Middle frontal gyrus (tissue), 1 donor: ENCODE data around the gene TBX10.
"Not testable (repeated sequence)": the region's sequence is repeated elsewhere in the genome, so short reads cannot be mapped to it uniquely, and the experiment has no call there.

Experiments
- DNase-seq: peaks from one replicate; pipeline ENCODE4 v3.0.0-alpha.2; 2015; ENCODE audit warnings: low spot score; ENCODE audit errors: extremely low spot score

TBX10 gene

GRCh38 chr11:67604119-67604518, 35.4 kb downstream of the TBX10 start:
- not testable (repeated sequence) for DNase-seq

- no peak for DNase-seq
Observed at GRCh38 chr11:67601098-67601497, 38.5 kb downstream of the TBX10 start.

GRCh38 chr11:67600324-67601029, 39.1 kb downstream of the TBX10 start:
- no peak for DNase-seq

- no peak for DNase-seq
Observed at GRCh38 chr11:67599149-67599548, 40.4 kb downstream of the TBX10 start.

GRCh38 chr11:67597963-67598362, 41.6 kb downstream of the TBX10 start:
- not testable (repeated sequence) for DNase-seq

GRCh38 chr11:67597458-67597857, 42.1 kb downstream of the TBX10 start:
- DNase-seq: not testable (repeated sequence)

GRCh38 chr11:67596753-67597300, 42.7 kb downstream of the TBX10 start:
- no peak for DNase-seq

GRCh38 chr11:67594480-67594879, 45.1 kb downstream of the TBX10 start:
- no peak for DNase-seq

- DNase-seq: no peak
Observed at GRCh38 chr11:67593565-67593905, 46.0 kb downstream of the TBX10 start.

GRCh38 chr11:67592880-67593564, 46.5 kb downstream of the TBX10 start:
- no peak for DNase-seq

- not testable (repeated sequence) for DNase-seq
Observed at GRCh38 chr11:67588899-67589415, 50.6 kb downstream of the TBX10 start.

- DNase-seq: no peak
Observed at GRCh38 chr11:67588136-67588503, 51.4 kb downstream of the TBX10 start.

- DNase-seq: no peak
Observed at GRCh38 chr11:67586568-67587250, 52.9 kb downstream of the TBX10 start.

- DNase-seq: no peak
Observed at GRCh38 chr11:67585911-67586310, 53.7 kb downstream of the TBX10 start.

GRCh38 chr11:67584881-67585873, 54.4 kb downstream of the TBX10 start:
- no peak for DNase-seq

- DNase-seq: no peak
Observed at GRCh38 chr11:67584205-67584880, 55.2 kb downstream of the TBX10 start.

- DNase-seq: peak; percentile 66
Observed at GRCh38 chr11:67583247-67584204, 56.0 kb downstream of the TBX10 start, which contains the start of gene GSTP1. TSS of gene GSTP1 (plus strand) at chr11:67583812. CDS start at chr11:67583844, 32 bp downstream.

- DNase-seq: no peak
Observed at GRCh38 chr11:67582011-67582410, 57.6 kb downstream of the TBX10 start.

- no peak for DNase-seq
Observed at GRCh38 chr11:67581469-67581868, 58.1 kb downstream of the TBX10 start.
